HG02870 (cell line): ENCODE results near the gene MAP4K4.

ENCODE experiments used
- ATAC-seq: cut with Tn5 transposase; IDR thresholded peaks from one replicate; pipeline ENCODE4 v1.9.1; 2021; ENCODE audit warnings: mild to moderate bottlenecking, moderate library complexity; ENCODE audit not compliant: unreplicated experiment

MAP4K4 gene

GRCh38 chr2:101720732-101721131 lies 23.2 kb downstream of the MAP4K4 start:
- no peak for ATAC-seq

- ATAC-seq: no peak
These were observed 25.4 kb downstream of the MAP4K4 start for GRCh38 chr2:101722864-101723263.

GRCh38 chr2:101723371-101724124 lies 26.0 kb downstream of the MAP4K4 start:
- no peak for ATAC-seq

- ATAC-seq: no peak
These were observed 26.6 kb downstream of the MAP4K4 start for GRCh38 chr2:101724125-101724474.

GRCh38 chr2:101725038-101725437 lies 27.5 kb downstream of the MAP4K4 start:
- ATAC-seq: no peak

- no peak for ATAC-seq
These were observed 28.1 kb downstream of the MAP4K4 start for GRCh38 chr2:101725515-101726192.

GRCh38 chr2:101728865-101729264 lies 31.4 kb downstream of the MAP4K4 start:
- no peak for ATAC-seq

GRCh38 chr2:101729521-101730190 lies 32.1 kb downstream of the MAP4K4 start:
- ATAC-seq: no peak

- no peak for ATAC-seq
These were observed 33.9 kb downstream of the MAP4K4 start for GRCh38 chr2:101731221-101732054.

GRCh38 chr2:101732199-101732598 lies 34.7 kb downstream of the MAP4K4 start:
- no peak for ATAC-seq

GRCh38 chr2:101732773-101733256 lies 35.3 kb downstream of the MAP4K4 start:
- no peak for ATAC-seq

- no peak for ATAC-seq
These were observed 35.9 kb downstream of the MAP4K4 start for GRCh38 chr2:101733257-101733993.

- ATAC-seq: no peak
These were observed 37.1 kb downstream of the MAP4K4 start for GRCh38 chr2:101734505-101735165.

GRCh38 chr2:101735166-101735533 lies 37.6 kb downstream of the MAP4K4 start:
- no peak for ATAC-seq

- no peak for ATAC-seq
These were observed 38.7 kb downstream of the MAP4K4 start for GRCh38 chr2:101736233-101736632.

GRCh38 chr2:101736861-101737291 lies 39.4 kb downstream of the MAP4K4 start:
- ATAC-seq: no peak

GRCh38 chr2:101737478-101738255 lies 40.2 kb downstream of the MAP4K4 start:
- ATAC-seq: no peak

GRCh38 chr2:101738649-101739048 lies 41.1 kb downstream of the MAP4K4 start:
- no peak for ATAC-seq

- no peak for ATAC-seq
These were observed 43.1 kb downstream of the MAP4K4 start for GRCh38 chr2:101740555-101740964.
